Activated CD8-positive, alpha-beta memory T cell treated with anti-CD3 and anti-CD28 coated beads, Interleukin-2, amount 50 U/mL, for 1 hour (primary cell): Measurements from ENCODE around the gene STEAP3.

Source experiments
- DNase-seq: peaks from one replicate; pipeline ENCODE4 v3.0.0-alpha.2; 2020; ENCODE audit errors: extremely low read depth

STEAP3 gene

GRCh38 chr2:119292226-119292625 is 68.6 kb downstream of the STEAP3 start:
- no peak for DNase-seq

DNA sequence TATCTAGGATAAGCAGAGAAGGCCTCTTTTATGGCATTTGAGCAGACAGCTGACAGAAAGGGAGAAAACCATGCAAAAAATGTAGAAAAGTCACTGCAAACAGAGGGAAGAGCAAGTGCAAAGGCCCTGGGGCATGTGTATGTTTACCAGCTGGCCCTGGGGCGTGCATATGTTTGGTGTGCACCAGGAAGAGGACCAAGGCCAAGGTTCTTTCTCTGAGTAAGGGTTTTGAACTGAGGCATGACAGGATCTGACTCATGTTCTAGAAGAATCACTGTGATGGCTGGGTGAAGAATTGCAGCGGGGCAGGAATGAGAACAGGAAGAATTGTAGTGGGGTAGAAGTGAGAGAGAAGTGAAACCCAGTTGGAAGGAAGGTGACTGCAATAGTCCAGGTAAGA is 69.6 kb downstream of the STEAP3 start:
- DNase-seq, result no peak

DNA sequence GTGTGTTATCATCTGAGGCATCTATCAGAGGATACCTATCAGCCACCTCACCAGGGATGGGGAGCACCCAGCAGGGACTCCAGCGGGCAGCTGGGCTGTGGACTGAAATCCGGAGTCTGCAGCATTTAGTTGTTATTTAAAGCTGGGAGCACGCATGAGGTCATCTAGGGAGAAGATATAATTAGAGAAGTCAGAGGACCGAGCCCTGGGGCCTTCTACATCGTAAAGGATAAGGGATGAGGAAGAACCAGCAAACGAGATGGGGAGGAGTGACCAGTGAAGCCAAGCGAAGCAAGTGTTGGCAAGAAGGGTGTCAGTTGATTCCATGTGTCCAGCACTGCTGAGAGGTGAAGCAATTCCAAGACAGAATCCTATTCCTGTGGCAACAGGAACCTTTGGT is 70.3 kb downstream of the STEAP3 start:
- no peak for DNase-seq

- no peak for DNase-seq
Observed at GRCh38 chr2:119294671-119295070, 71.0 kb downstream of the STEAP3 start.

GRCh38 chr2:119295688-119296375 is 72.2 kb downstream of the STEAP3 start:
- no peak for DNase-seq

GRCh38 chr2:119301413-119301812 is 77.8 kb downstream of the STEAP3 start:
- no peak for DNase-seq

- DNase-seq, result no peak
Observed at GRCh38 chr2:119304847-119305246, 81.2 kb downstream of the STEAP3 start.

- no peak for DNase-seq
Observed at GRCh38 chr2:119305497-119306195, 82.0 kb downstream of the STEAP3 start.

DNA sequence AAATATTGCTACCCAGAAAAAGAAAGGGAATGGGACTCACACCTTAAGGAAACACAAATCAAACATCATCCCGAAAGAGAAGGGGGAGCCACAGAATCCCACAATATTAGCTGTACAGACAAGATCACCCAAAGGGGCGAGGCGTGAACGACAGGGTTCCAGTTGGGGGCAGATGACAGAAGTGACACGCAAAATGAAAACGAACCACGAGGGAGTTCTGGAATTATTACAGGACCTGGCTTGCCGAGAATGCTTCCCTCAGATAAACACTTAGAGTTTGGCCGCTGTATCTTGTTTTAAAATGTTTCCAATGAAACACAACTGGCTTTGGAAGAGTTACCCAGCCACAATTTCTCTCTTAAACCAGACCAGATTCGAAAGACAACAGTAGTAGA is 82.6 kb downstream of the STEAP3 start:
- DNase-seq, result no peak

DNA sequence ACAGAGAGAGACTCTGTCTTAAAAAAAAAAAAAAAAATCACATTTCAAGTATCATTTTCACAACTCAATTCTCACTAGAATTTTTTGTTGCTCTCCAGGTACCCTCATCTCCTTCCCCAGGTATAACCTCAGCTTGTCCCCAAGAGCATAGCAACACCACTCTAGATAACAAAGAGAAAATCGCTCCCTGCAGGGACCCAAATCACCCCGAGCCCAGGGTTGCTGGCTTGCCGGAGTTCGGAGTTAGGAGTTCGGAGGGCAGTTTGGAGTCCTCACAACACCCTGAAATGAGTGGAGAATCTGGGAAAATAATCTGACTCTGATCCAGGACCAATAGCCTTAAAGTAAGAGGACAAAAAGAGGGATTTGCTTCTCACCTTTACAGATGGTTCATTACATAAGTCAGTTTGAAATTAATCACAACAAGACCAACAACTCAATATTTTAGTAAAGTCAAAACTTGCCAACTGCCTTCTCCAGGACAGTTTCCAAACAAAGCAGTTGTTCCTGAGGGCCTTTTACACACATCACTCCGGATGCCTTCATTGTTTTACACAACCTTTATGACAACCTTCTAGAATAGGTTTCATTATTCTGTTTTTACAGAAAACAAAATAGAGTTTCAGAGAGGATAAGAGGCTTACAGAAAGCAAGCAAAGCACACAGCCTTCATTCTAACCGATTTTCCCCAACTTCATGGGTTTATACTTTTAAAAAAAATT is 83.9 kb downstream of the STEAP3 start:
- no peak for DNase-seq

DNA sequence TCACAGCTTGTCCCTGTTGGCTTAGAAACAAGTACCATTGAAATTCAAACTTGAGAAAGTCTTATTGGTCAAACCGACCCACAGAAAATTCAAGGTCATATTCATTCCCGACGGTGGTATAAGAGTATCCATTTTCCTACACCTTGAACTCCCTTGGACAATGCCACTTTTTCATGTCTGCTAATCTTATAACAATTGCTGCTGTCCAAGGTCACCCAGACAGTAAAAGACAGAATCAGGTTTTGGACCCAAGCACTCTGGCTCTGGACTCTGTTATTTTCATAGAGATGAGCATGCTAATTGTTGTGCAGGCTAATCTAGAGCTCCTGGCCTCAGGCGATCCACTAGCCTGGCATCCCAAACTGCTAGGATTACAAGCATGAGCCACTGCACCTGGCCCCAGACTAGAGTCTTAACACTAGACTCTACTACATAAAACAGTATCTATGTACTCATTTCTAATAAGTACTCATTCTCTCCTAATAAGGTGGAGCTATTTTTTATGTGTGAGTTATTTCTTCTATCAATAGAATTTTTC is 85.2 kb downstream of the STEAP3 start:
- DNase-seq, result no peak

DNA sequence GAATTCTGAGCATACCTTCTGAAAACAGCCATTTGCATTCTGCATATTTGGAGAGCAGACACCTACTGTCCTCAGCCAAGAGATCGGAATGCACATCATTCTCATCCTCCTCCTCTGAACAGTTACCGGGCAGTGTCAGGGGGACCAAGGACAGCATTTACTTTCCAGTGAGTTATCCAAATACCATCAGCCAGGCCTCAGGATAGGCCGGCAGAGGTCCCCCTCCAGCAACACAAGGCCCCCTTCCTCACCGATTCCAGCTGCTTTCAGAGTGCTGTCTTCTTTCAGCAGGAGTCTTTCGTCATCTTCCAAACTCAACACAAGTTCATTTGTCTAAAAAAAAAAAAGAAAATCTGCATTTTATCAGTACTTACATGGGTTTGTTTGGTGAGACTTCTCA is 87.7 kb downstream of the STEAP3 start:
- DNase-seq, result no peak

DNA sequence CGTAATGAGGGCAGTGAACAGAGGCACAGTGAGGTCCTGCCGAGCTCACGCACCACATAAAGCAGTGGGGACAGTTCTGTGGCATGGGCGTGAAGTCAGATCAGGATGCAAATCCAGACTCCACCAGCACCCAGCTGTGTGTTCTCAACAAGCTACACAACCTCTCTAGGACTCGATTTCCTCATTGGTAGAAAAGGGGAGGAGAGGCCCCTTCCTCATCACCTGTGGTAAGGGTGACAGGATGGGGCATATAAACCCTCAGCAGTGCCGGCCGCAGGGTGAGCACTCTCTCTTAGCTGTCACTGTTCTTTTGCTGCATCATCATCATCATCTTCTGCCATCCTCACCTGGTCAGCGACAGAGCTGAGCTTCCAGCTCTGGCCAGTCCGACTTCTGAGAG is 88.2 kb downstream of the STEAP3 start:
- no peak for DNase-seq
